ENCODE measurements around the gene MYT1.
"Not testable (repeated sequence)": the region's sequence is repeated elsewhere in the genome, so short reads cannot be mapped to it uniquely, and the experiment has no call there.

MYT1 gene

DNA sequence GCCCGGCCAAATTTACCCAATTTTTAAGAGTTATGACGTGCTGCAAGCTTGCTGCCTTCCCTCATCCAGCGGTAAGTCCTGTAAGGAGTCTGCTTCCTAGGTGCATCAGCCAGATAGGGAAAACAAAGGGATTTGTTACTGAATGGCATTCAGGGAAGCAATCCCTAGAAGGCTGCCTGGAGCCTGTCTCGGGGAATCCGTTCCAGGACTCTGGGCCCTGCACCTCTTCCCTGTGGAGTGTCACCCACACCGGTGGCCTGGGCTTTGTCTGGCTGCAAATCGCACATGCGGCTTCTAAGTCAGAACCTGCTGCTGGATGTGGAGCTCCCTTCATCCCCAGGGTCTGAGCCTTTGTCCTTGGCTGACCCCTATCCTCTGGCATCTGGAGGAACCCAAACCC is 7.0 kb downstream of the MYT1 start:
- DNase-seq, result no peak

DNA sequence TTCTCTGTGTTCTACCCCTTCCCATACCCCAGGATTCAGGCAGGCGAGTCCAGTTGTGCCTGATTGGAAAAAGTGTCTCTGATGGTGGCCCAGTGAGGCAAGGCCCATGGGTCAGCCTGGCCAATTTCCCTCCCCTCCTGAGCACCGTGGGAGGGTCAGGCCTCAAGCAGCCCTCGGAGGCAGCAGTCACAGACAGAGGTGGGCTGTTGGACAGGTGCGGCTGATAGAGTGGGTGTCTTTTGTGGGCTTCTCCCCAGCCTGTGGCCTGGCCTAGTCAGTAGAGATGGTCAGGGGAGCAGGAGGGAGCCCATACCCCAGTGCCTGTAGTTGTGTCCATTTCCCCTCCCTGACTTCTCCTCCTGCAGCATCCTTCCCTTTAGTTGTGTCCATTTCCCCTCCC is 8.9 kb downstream of the MYT1 start:
- DNase-seq, result no peak

DNA sequence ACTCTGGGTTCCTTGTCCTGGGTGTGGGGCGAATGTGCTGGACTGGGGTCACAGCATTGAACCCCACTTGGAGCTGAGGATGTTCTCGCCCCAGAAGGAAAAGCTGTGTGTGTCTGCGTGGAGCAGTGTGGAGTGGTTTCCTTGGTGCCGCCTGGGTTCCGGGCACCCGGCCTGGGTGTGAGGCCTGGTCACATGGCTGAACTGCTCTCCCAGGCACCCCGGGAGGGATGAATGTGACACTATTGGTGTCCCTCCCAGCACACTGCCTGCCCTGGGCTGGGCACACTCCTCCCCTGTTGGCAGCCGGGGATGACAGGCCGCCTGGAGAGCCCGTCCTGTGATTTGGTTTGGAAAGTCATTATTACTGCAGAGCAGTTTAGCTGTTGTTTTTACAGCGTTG is 12.3 kb downstream of the MYT1 start:
- no peak for DNase-seq

DNA sequence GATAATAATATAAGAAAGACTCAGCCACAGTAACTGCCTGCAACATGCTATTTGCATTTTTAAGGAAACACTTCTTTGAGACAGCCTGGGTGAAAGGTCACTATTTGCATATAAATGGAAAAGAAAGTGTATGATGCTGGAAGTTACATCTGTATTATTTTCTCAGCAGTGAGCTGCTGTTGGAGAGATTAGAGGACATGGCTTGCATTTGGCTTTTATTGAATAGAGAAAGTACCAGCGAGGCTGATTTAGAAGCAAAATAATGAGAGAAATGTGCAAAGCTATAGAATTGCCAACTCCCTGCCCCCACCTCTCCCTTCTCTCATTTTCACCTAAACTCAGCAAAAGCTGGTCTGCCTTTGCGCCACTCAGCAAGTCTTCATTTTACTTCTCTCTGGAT is 12.7 kb downstream of the MYT1 start:
- no peak for DNase-seq

DNA sequence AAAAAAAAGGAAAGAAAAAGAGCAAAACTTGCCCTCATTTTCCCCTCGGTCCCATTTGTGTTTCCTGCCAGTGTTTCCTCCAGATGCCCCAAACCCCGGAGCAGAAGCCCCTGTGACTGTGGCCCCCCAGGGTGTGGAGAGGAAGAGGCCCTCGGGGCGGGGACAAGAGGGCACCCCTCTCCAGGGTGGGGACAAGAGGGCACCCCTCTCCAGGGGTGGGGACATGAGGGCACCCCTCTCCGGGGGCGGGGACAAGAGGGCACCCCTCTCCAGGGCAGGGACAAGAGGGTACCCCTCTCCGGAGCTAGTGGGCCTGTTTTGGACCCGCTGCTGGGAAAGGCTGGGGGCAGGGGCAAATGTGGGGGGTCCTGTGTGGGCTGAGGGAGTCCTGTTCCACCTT is 13.1 kb downstream of the MYT1 start:
- no peak for DNase-seq

DNA sequence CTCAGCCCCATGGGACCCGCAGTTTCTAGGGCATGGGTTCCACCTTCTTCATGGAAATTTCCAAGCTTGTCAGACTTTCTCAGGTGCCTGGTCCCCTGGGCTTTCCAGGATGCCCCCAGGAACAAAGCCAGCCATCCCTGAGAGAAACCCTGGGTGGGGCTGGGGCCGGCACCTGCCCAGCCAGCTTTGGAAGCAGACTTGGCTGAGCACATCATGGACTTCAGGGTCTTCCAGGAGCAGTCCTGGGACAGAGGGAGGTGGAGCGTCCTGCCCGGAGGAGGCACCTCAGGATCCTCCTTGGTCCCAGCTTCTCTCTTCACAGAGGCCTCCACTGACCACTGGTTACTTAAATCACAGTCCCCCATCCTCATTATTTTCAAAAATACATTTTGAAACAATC is 13.5 kb downstream of the MYT1 start:
- DNase-seq, result no peak

DNA sequence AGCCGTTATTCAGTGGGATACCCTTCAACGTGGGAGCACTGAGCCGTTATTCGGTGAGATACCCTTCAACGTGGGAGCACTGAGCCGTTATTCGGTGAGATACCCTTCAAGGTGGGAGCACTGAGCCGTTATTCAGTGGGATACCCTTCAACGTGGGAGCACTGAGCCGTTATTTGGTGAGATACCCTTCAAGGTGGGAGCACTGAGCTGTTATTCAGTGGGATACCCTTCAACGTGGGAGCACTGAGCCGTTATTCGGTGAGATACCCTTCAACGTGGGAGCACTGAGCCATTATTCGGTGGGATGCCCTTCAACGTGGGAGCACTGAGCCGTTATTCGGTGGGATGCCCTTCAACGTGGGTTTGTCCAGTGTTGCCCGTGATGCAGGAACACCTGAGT is 14.7 kb downstream of the MYT1 start:
- not testable (repeated sequence) for DNase-seq

DNA sequence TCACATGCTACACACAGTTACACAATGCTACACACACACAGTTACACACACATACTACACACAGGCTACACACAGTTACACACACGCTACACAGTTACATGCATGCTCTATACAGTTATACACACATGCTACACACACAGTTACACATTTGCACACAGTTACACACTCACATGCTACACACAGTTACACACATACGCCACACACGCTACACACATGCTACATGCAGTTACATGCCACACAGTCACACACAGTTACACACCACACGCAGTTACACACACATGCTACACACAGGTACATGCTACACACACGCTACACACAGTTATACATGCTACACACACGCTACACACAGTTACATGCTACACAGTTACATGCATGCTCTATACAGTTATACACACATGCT is 15.6 kb downstream of the MYT1 start:
- DNase-seq, result no peak

DNA sequence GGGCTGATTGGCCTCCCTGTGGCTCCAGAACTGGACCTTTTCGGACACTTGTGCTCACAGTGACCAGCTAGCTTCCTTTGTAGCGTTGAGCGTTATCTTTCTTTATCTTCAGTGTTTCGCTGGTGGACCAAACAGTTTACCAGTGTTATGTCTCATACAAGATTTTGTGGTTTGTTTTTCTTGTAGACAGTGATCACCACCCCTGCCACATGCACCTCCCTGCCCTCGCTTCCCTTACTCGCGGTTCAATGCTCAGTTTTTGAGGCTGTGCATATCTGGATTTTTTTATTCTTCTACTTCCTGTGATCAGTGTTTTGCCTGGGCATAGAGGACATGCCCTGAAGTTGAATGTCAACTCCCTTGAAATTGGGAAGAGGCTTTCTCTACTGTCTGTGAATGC is 16.4 kb downstream of the MYT1 start:
- DNase-seq, result no peak

DNA sequence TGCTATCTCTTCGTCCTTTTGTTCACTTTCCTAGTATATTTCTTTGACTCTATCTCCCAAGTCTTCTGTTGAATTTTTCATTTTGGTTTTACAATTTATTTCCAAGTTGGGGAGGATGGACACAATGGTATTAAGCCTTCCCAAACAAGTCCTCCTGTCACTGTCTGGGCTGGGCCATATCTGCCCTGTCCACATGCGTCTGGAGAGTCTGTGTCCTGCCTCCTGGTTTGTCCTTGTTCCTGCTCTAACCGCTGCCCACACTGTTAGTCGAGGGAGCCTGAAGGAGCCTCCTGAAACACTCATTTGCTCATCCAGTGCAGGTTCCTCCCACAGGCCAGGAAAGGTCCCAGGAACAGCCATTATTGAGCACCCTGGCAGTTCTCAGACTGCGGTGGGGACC is 17.1 kb downstream of the MYT1 start:
- DNase-seq, result no peak

DNA sequence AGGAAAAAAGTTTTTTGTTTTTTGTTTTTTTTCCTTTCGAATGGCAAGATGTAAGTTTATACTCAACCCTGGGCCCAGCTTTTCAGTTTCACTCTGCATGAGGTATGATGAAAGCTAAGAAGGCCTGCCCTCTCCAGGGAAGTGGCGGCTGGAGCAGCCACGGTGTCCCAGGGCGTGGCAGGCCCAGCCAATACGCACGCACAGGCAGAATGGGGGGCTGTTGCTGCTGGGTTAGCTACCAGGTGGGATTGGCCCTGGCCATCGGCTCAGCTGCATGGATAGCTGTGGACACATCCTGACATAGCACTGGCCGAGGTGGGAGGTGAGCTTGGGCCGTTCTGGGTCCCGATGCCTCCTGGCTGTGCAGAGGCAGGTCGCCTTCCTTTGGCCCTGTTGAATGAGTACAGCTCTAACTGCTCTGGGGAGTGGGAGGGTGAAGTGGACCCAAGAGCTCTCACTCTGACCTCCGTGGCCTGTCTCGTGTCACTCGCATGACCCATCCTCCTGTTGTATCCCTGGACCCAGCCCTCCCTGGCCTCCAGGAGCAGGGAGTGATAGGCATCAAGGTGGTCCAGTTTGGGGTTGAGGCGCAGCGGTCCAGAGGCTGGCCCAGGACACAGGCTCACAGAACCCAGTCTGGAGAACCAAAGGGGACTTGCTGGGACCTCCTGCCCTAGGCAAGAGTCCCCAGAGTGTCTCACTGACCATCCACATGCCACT is 18.1 kb downstream of the MYT1 start:
- no peak for DNase-seq

DNA sequence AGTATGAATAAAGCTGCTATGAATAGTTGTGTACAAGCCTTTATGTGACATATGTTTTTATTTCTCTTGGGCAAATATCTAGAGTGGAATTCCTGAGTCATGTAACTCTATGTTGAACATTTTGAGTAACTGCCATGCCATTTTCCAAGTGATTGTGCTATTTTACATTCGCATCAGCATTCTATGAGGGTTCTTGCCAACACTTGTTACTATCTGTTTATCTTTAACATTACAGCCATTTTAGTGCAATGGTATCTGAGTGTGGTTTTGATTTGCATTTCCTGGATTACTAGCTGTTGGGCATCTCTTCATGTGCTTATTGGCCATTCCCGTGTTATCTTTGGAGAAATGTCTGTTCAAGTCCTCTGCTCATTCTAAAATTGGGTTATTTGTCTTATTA is 19.1 kb downstream of the MYT1 start:
- DNase-seq, result no peak

DNA sequence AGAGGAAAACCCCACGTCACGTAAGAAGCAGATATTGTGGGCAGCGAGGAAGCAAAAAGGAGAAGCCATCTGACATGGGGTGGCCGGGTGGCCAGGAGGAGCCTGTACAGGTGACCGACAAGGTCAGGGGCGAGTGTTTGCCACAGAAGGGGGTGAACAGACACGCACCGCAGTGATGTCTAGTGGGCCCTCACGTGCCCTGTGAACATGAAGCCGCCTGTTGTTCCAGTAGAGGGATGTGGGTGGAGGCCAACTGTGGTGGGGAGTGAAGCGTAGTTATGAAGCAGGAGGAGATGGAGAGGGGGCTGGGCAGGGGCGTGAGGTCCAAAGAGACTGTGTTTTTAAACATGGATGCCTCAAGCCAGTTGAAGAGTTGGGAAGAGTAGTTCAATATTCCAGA is 20.5 kb downstream of the MYT1 start:
- DNase-seq, result no peak

DNA sequence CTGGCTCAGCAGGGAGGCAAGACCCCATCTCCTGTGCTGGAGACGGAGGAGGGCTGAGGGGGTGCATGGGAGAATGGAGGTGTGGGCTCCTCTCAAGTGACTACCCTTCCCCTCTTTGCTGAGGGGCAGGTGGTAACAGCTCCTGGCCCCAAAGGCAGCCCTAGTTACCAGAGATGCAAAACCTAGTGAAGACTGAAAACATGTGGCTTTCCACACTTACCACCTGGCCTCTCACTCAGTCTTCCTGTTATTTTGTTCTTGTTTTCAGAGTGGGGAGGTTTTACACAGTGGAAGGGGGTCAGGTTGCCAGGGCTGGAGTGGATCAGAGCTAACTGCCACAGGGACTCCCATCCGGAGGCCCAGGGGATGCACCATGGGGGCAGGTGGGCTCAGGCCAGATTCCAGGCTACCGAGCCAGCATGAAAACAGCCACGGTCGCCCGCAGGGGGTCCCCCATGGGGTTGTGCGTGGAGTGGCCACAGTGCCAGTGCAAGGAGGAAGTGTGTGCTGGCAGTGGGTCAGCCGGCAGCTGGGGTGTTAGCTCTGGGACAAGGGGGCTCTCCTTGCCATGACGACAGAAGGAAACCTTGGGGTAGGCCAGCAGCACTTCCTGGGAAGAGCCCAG is 21.1 kb downstream of the MYT1 start:
- no peak for DNase-seq

DNA sequence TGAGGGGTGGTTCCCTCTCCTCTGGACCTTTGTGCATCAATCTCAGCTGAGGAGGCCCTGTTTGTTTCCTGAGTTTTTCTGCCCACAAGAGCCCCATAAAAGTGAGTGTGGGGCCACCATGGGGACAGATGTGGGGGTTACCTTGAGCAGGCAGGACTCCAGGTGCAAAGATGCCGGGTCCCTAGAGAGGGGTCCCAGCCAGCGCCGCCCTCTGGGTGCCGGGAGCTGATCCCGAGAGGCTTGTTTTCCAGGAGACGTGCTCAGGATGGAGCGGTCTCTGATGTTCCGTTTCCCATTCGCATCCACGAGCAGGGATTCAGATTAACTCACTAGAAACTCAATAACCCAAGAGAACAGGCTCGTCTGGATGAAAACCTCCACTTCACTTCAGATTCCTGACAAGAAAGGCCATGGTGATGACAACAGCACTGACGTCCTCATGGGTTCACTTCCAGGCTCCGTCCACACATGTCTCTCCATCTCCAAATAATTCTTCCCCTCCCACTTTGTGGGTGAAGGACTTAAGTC is 21.9 kb downstream of the MYT1 start:
- no peak for DNase-seq

DNA sequence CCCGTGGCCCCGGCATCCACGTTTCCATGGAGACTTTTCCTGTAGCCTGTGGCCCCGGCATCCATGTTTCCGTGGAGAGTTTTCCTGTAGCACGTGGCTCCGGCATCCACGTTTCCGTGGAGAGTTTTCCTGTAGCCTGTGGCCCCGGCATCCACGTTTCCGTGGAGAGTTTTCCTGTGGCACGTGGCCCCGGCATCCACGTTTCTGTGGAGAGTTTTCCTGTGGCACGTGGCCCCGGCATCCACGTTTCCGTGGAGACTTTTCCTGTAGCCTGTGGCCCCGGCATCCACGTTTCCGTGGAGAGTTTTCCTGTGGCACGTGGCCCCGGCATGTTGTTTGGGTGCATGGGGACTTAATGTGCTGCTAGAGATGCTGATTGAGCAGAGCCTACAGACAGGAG is 23.0 kb downstream of the MYT1 start:
- not testable (repeated sequence) for DNase-seq

DNA sequence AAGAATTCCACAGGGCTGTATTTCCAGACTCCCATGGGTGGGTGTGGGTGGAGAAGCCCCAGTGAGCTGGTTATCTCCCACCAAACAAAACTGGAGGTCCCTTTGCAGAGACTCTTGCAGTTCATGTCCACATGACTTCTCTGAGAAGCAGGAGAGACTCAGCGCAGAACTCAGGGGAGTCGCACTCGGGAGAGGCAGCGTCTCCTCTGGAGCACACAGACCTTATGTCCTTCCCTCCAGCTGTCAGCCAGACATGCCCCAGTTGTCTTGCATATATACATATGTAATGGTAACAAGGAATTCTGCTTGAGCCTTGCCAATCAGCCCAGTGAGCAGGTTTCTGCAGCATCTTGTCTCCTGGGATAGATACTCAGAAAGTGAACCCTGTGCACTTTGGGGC is 23.8 kb downstream of the MYT1 start:
- DNase-seq, result no peak

DNA sequence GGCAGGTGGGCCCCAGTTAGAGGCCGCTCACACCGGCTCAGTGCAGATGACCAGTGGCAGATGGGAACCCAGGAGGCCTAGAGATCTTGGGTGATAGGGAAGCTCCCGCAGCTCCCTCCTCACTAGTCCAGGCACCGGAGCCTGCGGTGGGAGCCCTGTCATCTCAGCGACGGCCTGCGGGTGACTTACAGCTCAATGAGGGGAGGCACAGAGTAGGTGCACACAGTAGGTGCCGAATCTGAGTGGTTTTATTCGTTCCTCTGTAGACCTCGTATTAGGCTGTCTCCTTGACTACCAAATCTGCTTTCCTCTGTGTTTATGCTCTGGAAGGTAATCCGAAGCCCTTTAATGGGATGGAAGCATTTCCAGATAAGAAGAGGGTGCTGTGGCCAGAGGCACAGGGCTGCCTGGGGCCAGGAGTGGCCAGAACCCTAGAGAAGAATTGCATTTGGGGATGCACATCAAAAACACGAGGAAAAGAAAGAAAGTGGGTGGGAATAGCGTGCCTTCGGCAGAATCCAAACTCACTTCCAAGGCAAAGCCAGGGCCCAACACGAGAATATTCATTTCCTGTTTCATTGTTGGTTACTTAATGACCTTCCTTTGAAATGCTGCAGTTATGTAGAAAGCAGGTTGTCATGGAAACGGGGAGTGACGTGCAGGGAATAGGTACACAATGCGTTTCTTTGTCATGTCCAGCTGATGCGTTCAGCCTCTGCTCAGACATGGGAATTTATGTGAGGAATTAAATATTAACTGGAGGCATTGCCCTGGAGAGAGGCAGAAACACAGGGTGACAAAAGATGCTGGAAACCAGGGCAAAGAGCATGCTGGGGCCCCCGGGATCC is 24.7 kb downstream of the MYT1 start:
- no peak for DNase-seq

DNA sequence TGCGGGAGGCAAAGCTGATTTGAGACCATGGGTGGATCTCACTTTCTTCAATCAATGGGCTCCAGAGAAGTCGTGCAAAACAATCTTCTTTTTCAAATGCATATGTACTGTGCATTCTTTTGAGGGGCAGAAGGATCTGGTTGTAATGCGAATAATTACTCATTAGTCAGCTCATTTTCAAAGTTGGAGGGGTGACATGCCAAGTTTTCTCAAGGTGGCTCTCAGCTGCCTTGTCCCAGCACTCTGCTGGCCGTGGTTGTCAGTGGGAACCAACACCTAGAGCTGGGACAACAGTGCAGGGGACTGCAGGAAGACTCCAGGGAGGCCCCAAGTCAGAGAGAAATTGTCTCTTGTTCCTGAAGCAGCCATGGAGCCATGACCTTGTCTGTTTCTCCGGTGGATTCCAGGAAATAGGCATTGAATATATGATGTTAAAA is 25.3 kb downstream of the MYT1 start:
- no peak for DNase-seq

DNA sequence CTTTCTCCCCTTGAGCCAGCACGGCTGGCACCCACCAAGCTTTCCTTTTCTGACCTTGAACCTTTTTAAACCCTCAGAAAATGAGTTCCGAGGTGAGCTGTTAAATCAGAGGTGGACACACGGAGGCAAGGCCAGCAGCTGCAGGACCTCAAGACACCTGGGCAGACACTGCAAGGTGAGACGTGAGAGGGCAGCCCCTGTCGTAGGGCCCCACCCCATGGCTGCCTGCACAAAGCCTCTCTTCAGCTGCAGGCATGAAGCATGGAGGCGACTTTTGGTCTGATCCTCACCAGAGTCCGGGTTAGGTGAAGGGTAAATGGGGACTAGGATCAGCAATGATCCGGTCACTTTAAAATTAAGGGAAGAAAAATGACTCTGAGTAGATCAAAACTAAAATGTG is 25.7 kb downstream of the MYT1 start:
- no peak for DNase-seq

DNA sequence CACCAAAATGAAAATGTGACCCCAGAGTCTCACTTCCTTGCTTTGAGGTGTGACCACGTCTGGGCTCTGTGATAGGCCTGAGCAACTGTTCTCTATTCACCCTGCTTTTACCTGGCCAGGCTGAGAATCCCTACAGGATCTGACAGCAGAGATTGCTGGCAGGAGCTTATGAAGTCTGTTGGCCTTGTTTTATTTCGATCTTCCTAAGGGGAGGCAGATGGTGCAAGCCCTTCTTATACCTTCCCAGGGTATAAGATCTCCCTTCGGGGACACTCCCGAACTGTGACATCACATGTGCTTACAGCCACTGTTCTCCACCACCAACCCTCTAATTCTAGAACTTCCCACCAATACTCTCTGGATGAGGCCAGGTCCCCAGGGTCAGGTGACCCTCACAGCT is 26.8 kb downstream of the MYT1 start:
- no peak for DNase-seq

DNA sequence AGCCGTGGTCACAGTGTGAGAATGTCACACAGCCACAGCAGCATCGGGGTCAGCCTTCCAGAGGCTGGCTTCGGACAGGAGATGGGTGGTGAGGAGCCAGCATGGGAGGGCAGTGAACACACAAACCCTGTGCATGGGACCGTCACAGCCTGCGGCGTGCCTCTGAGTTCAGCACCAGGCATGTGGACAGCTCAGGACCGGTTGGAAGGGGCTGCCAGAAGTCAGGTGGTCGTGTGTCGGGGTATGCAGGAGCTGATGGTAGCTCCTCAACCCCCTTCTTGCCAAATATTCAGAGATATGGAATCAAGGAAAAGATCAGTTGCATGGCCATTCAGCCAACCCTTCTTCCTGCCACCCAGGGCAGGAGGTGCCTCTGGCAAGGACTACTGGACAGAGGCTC is 28.2 kb downstream of the MYT1 start:
- DNase-seq, result no peak

DNA sequence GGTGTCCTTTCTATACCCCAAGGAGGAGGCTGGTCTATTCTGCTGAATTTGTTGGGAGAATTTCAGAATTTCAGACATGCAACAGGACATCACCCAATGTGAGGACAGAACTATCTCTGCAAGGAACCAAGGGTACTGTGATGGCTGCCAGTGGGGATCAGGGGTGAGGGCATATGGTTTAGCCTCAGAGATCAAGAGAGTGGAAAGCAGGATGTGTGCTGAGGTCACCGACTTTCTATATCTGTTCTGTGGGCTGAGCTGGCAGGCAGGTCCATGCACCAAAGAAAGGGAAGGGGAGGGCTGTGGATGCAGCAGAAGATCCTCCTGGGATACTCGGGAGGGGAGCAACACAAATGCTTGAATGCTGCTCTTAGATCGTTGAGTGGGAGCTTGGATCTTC is 28.8 kb downstream of the MYT1 start:
- no peak for DNase-seq

DNA sequence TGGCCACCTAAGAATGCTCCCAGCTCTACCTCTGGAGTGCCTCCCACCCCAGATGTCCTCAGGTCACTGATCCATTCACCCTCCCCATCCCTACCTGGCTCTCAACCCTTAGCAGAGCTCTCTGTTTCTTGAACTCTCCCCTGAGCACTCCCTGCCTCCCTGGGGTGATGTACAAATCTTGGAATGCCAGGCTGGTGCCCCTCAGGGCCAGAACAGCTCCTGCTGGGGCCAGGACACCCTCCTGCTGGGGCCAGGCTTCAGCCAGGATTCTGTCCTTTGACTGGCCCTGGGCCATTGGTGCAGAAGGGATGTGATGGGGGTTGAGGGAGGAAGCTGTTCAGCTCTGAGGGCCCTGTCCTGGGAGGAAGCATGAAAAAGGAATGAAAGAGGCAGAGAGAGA is 30.0 kb downstream of the MYT1 start:
- no peak for DNase-seq

Measured in fibroblast of skin of abdomen (primary cell).